ENCODE measurements around the gene PLEKHO1. TPM values are rescaled to one million over a fixed set of nuclear protein-coding genes. Genes with fewer than 3 reads are reported as not detected.

Gene PLEKHO1
- total RNA-seq, 5 donors from 2014 or later (not counting 1 experiment from before 2014, with no cell fraction given): 68.9 to 183 (median 154) TPM

Other genes starting within 250 kb of the PLEKHO1 start
- gene SV2A, start 232.1 kb upstream of the PLEKHO1 start, total RNA-seq: 1 to 10 TPM; 3.1 to 4.5 (median 3.9) TPM
- 10 to 100 TPM; 45.3 to 54.6 (median 51.6) TPM for gene SF3B4, start 222.1 kb upstream of the PLEKHO1 start, total RNA-seq
- gene MTMR11, start 213.0 kb upstream of the PLEKHO1 start, total RNA-seq: 1 to 10 TPM in 4 of 5 donors, under 1 TPM in 1; 0.58 to 2.5 (median 1.5) TPM
- gene OTUD7B, start 139.2 kb upstream of the PLEKHO1 start, total RNA-seq: 10 to 100 TPM in 3 of 5 donors, 1 to 10 TPM in 2; 7.8 to 13.7 (median 10.2) TPM
- 10 to 100 TPM; 24.9 to 30.7 (median 28.0) TPM for gene VPS45, start 82.1 kb upstream of the PLEKHO1 start, total RNA-seq
- gene ANP32E, start 86.2 kb downstream of the PLEKHO1 start, total RNA-seq: 10 to 100 TPM; 40.2 to 46.3 (median 44.9) TPM
- gene CA14, start 107.9 kb downstream of the PLEKHO1 start, total RNA-seq: not detected
- gene APH1A, start 119.1 kb downstream of the PLEKHO1 start, total RNA-seq: 100 to 1,000 TPM; 118 to 133 (median 124) TPM
- gene C1orf54, start 122.9 kb downstream of the PLEKHO1 start, total RNA-seq: 1 to 10 TPM; 2.1 to 4.1 (median 3.2) TPM
- 1 to 10 TPM in 4 of 5 donors, under 1 TPM in 1; 0.63 to 2.9 (median 1.3) TPM for gene CIART, start 132.6 kb downstream of the PLEKHO1 start, total RNA-seq
- 10 to 100 TPM; 51.9 to 75.0 (median 66.8) TPM for gene MRPS21, start 143.9 kb downstream of the PLEKHO1 start, total RNA-seq
- gene PRPF3, start 171.6 kb downstream of the PLEKHO1 start, total RNA-seq: 100 to 1,000 TPM; 100 to 153 (median 105) TPM
- gene RPRD2, start 214.2 kb downstream of the PLEKHO1 start, total RNA-seq: 10 to 100 TPM; 44.2 to 50.6 (median 46.7) TPM

All from T-cell (primary cell).